Nephron (organoid): ENCODE data around the gene CREG2.

Experiments
- H3K27ac Mint-ChIP-seq, 3 experiments: 2 replicates each; pipeline ENCODE4 v1.8.0; 2020; ENCODE audit warnings: mixed read lengths in 3 of 3, mild to moderate bottlenecking in 2 of 3, moderate library complexity in 1 of 3
- H3K27me3 Mint-ChIP-seq: 2 replicates; pipeline ENCODE4 v1.8.0; 2021; ENCODE audit warnings: low read depth, mild to moderate bottlenecking, moderate library complexity, mixed read lengths
- H3K36me3 Mint-ChIP-seq: 2 replicates; pipeline ENCODE4 v1.8.0; 2020; ENCODE audit warnings: low read depth, mixed read lengths
- H3K4me1 Mint-ChIP-seq: 2 replicates; pipeline ENCODE4 v1.8.0; 2020; ENCODE audit warnings: mixed read lengths
- H3K4me3 Mint-ChIP-seq, 3 experiments: 2 replicates each; pipeline ENCODE4 v1.8.0; 2020; ENCODE audit warnings: mild to moderate bottlenecking in 3 of 3, mixed read lengths in 3 of 3, moderate library complexity in 2 of 3
- H3K9me3 Mint-ChIP-seq: 2 replicates; pipeline ENCODE4 v1.8.0; 2020; ENCODE audit warnings: mixed read lengths
- TF ChIP-seq, protein P1 (sequence below), 3 experiments: fragments of 200-600 bp; sonication (generic); IDR thresholded peaks; one replicate each; pipeline ENCODE4 v1.5.0; 2021; ENCODE audit warnings: antibody characterized with exemption in 3 of 3; ENCODE audit not compliant: unreplicated experiment in 3 of 3

CREG2 gene

DNA sequence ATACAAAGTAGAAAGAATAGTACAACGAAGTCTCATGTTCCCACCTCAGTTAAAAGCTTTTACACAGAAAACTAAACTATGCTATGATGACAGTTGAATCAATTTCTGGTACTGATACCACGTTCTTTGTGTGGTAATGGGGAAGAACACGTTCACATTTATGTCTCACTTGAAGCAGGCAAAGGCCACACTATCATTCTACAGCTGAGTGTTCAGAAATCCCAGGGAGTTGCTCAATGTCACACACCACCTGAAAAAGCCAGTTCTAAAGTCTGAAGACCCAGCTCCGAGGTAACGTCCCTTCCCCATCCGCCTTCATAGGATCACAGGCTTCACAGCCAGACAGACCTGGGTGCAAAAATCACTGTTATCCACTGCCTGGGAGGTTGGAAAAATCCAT, 87.7 kb downstream of the CREG2 start:
- Mint-ChIP-seq H3K9me3 (no peaks in the 10 kb centered on the region), H3K4me1 (peaks cover 24% of the 10 kb centered on the region), H3K27ac (no peak overlapping the region), H3K36me3 (peaks cover 13% of the 10 kb centered on the region), H3K4me3 (no peak overlapping the region), H3K27me3 (no peaks in the 10 kb centered on the region)
- TF ChIP-seq, protein P1, sequence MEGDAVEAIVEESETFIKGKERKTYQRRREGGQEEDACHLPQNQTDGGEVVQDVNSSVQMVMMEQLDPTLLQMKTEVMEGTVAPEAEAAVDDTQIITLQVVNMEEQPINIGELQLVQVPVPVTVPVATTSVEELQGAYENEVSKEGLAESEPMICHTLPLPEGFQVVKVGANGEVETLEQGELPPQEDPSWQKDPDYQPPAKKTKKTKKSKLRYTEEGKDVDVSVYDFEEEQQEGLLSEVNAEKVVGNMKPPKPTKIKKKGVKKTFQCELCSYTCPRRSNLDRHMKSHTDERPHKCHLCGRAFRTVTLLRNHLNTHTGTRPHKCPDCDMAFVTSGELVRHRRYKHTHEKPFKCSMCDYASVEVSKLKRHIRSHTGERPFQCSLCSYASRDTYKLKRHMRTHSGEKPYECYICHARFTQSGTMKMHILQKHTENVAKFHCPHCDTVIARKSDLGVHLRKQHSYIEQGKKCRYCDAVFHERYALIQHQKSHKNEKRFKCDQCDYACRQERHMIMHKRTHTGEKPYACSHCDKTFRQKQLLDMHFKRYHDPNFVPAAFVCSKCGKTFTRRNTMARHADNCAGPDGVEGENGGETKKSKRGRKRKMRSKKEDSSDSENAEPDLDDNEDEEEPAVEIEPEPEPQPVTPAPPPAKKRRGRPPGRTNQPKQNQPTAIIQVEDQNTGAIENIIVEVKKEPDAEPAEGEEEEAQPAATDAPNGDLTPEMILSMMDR (IDR thresholded peaks at IDR 0.05; ENCODE audit: unreplicated experiment in 3 of 3), result no peak

DNA sequence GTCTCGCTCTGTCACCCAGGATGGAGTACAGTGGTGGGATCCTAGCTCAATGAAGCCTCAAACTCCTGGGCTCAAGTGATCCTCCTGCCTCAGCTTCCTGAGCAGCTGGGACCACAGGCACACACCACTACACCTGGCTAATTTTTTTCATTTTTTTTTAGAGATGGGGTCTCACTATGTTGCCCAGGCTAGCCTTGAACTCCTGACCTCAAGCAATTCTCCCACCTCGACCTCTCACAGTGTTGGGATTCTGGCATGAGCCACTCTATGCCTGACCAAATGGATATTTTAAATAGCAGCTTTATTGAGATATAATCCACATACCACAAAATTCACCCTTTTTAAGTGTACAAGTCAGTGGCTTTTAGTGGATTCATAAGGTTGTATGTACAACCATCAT, 89.9 kb downstream of the CREG2 start:
- Mint-ChIP-seq H3K4me3 (no peak overlapping the region), H3K36me3 (peaks cover 14% of the 10 kb centered on the region), H3K9me3 (no peaks in the 10 kb centered on the region), H3K4me1 (peaks cover 24% of the 10 kb centered on the region), H3K27ac (no peak overlapping the region), H3K27me3 (no peaks in the 10 kb centered on the region)
- TF ChIP-seq, protein P1 (IDR thresholded peaks at IDR 0.05; ENCODE audit: unreplicated experiment in 3 of 3), result no peak

DNA sequence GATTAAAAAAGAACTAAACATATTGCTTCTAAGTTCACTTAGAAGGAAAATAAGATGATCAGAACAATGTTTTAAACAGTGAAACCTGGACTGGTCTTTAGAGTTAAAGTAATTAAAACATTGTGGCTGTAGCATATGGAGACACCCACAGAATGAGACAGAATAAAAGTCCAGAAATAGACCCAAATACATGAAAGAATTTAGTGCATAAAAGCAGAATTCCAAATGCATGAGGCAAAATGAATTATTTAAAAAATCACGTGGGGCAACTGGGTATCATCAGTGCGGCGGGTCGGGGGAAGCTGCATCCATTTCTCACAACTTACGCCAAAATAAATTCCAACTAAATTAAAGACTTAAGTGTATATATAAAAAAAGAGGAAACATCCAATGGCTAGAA, 90.9 kb downstream of the CREG2 start:
- Mint-ChIP-seq H3K27me3 (no peaks in the 10 kb centered on the region), H3K4me1 (peaks cover 24% of the 10 kb centered on the region), H3K9me3 (no peaks in the 10 kb centered on the region), H3K36me3 (peaks cover 14% of the 10 kb centered on the region), H3K4me3 (no peak overlapping the region), H3K27ac (no peak overlapping the region)
- TF ChIP-seq, protein P1 (IDR thresholded peaks at IDR 0.05; ENCODE audit: unreplicated experiment in 3 of 3), result no peak

DNA sequence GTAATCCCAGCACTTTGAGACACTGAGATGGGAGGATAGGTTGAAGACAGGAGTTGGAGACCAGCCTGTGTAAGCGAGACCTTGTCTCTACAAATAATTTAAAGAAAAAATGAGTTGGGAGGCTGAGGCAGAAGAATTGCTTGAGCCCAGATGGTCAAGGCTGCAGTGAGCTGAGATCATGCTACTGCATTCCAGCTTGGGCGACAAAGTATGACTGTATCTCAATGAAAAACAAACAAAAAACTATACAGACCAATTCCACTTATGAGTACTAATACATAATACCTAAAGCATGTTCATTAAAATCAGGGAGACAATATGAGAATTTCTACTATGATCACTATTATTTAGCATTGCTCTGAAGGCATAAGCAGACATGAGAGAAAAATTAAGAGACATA, 91.4 kb downstream of the CREG2 start:
- Mint-ChIP-seq H3K9me3 (no peaks in the 10 kb centered on the region), H3K27ac (no peak overlapping the region), H3K4me3 (no peak overlapping the region), H3K36me3 (peaks cover 14% of the 10 kb centered on the region), H3K27me3 (no peaks in the 10 kb centered on the region), H3K4me1 (peaks cover 21% of the 10 kb centered on the region)
- TF ChIP-seq, protein P1 (IDR thresholded peaks at IDR 0.05; ENCODE audit: unreplicated experiment in 3 of 3), result no peak
